Neutrophil (primary cell): ENCODE data around the gene GLE1.
A peak's percentile ranks its signal among the peaks of the same experiment; 100 is the strongest.

ENCODE experiments used
- H3K27ac ChIP-seq: fragments of 200-600 bp; sonication (generic); 2 replicates; pipeline ENCODE4 v1.5.1; 2016; ENCODE audit warnings: mild to moderate bottlenecking, moderate library complexity
- H3K27me3 ChIP-seq: fragments of 200-600 bp; sonication (generic); 2 replicates; pipeline ENCODE4 v1.6.0; 2016; ENCODE audit warnings: mild to moderate bottlenecking
- H3K36me3 ChIP-seq: fragments of 200-600 bp; sonication (generic); 2 replicates; pipeline ENCODE4 v1.5.1; 2017
- H3K4me1 ChIP-seq, 2 experiments: fragments of 200-600 bp in 1 of 2; sonication (generic) in 1 of 2; 1 replicate in 1 of 2; 2 replicates in 1 of 2; pipeline versions ENCODE4 v1.5.1 to v1.6.1; 2013 to 2016; ENCODE audit warnings: low read depth in 1 of 2, low read length in 1 of 2, mild to moderate bottlenecking in 1 of 2, moderate library complexity in 1 of 2; ENCODE audit not compliant: control insufficient read depth in 1 of 2, insufficient read depth in 1 of 2
- H3K4me3 ChIP-seq, 2 experiments: fragments of 200-600 bp in 1 of 2; sonication (generic) in 1 of 2; 1 replicate in 1 of 2; 2 replicates in 1 of 2; pipeline ENCODE4 v1.5.1; 2013 to 2016; ENCODE audit warnings: low read depth in 1 of 2, low read length in 1 of 2, mild to moderate bottlenecking in 1 of 2, moderate library complexity in 1 of 2
- H3K9me3 ChIP-seq: fragments of 200-600 bp; sonication (generic); 2 replicates; pipeline ENCODE4 v1.5.1; 2016
- TF ChIP-seq, protein P1 (sequence below): fragments of 200-600 bp; sonication (generic); IDR thresholded peaks from 2 replicates; pipeline ENCODE4 v1.5.1; 2016; ENCODE audit warnings: antibody characterized with exemption

GLE1 gene

DNA sequence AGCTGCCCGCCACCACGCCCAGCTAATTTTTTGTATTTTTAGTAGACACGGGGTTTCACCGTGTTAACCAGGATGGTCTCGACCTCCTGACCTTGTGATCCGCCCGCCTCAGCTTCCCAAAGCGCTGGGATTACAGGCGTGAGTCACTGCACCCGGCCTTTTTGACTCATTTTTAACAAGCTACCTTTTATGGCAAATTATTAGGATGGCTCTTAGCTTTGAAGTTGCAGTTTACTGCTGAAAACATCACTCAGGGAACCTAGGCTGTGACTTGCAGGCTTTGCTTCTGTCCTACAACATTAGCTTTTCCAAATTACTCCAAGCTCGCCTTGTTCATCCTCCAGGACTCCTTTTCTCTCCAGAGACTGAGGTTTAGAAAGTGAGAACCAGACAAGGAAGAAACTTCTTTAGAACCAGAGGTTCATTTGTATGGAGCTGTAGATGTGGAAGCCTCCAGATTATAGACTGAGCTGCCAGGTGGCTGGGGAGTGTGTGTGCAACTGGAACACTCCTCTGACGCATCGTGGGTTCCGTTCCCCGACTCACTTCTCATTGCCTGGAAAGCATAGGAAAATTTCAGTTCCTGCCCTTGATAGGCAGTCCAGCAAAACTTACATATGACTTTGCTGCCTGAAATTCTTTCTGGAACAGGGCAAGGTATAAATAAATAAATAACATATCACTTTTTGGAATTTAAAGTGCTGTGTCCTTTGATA is 24.1 kb downstream of the GLE1 start:
- no peaks in the 10 kb centered on the region for H3K9me3 ChIP-seq
- peaks cover 96% of the 10 kb centered on the region for H3K36me3 ChIP-seq
- no peak overlapping the region for H3K4me3 ChIP-seq
- no peak overlapping the region for H3K27ac ChIP-seq
- TF ChIP-seq, protein P1, sequence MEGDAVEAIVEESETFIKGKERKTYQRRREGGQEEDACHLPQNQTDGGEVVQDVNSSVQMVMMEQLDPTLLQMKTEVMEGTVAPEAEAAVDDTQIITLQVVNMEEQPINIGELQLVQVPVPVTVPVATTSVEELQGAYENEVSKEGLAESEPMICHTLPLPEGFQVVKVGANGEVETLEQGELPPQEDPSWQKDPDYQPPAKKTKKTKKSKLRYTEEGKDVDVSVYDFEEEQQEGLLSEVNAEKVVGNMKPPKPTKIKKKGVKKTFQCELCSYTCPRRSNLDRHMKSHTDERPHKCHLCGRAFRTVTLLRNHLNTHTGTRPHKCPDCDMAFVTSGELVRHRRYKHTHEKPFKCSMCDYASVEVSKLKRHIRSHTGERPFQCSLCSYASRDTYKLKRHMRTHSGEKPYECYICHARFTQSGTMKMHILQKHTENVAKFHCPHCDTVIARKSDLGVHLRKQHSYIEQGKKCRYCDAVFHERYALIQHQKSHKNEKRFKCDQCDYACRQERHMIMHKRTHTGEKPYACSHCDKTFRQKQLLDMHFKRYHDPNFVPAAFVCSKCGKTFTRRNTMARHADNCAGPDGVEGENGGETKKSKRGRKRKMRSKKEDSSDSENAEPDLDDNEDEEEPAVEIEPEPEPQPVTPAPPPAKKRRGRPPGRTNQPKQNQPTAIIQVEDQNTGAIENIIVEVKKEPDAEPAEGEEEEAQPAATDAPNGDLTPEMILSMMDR, result no peak
- H3K27me3 ChIP-seq, result no peaks in the 10 kb centered on the region
- no peaks in the 10 kb centered on the region for H3K4me1 ChIP-seq

DNA sequence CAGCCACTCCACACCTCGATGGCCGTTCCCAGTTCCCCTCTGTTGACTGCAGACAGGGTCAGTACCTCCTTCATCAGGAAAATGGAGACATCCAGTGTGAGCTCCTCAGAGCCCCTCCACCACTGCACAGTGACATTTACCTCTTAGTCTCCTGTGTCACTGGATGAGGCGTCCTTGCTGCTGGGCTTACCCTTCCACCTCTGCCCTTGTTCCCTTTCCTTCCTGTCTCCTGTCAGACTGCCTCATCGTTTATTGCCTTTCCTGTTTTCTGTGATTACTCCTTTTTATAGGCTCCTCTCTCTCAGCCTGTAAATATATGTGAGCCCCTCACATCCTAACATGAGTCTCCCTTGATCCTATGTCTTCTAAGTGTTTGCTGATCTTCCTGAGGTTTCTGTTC is 24.7 kb downstream of the GLE1 start:
- Histone ChIP-seq H3K27ac (no peak overlapping the region), H3K36me3 (peaks cover 96% of the 10 kb centered on the region), H3K27me3 (no peaks in the 10 kb centered on the region), H3K9me3 (no peaks in the 10 kb centered on the region), H3K4me1 (no peaks in the 10 kb centered on the region), H3K4me3 (no peak overlapping the region)
- TF ChIP-seq, protein P1, result no peak

DNA sequence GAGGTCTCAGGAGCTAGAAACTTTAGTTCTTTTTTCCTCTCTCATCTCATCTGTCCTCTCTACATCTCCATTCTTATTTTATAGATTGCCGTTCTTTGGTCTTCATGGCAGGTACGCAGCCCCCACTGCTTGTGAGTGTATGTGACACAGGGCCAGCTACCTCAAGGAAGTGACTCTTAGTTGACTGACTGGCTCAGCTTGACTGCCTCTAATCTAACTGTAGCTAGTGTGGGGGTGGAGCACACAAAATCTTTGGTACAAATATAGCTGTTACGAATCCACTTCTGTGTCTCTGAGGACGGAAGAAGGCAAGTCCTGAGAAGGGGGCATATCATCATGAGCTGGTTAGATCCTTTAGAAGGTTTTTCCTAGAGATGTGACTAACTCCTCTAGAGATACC is 28.1 kb downstream of the GLE1 start:
- no peaks in the 10 kb centered on the region for H3K9me3 ChIP-seq
- H3K4me3 ChIP-seq, result no peak overlapping the region
- H3K27ac ChIP-seq, result no peak overlapping the region
- H3K4me1 ChIP-seq, result no peaks in the 10 kb centered on the region
- H3K36me3 ChIP-seq, result peaks cover 96% of the 10 kb centered on the region
- TF ChIP-seq, protein P1, result no peak
- no peaks in the 10 kb centered on the region for H3K27me3 ChIP-seq

DNA sequence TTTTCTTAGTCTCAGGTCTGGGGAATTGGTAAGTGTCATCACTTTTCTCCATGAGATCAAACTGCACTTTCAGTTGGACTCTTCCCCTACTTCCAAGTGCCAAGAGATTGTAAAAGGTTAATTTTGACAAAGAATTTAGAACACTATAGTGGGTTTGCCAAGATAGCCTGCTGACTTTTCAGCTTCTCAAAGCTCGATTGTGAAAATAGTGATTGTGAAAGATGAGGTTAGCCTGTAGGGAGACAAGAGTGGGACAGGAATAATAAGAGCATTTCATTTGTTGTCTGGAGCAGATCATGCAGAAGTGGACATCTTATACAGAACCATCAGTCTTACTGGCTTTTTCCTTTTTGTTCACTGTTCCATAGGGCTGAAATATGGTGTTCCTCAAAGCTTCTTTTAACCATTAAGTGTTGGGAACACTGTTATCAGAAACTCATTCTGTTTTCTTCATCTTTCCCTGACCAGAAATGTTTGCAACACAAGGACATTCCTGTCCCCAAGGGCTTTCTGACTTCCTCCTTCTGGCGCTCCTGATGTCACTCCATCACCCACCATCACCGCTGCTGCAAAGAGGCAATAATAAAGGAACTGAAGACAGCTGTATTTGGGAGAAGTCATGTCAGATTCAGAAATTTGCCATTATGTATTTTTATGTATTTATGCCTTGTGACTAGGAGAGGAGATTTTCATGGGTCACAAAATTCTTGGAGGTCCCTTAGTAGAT is 36.3 kb downstream of the GLE1 start:
- Histone ChIP-seq H3K27ac (peak overlapping the region; percentile 50), H3K4me3 (no peak overlapping the region), H3K9me3 (no peaks in the 10 kb centered on the region), H3K4me1 (peaks cover 0 to 10% of the 10 kb centered on the region in 2 experiments), H3K27me3 (no peaks in the 10 kb centered on the region), H3K36me3 (peaks cover 76% of the 10 kb centered on the region)
- TF ChIP-seq, protein P1, result no peak

DNA sequence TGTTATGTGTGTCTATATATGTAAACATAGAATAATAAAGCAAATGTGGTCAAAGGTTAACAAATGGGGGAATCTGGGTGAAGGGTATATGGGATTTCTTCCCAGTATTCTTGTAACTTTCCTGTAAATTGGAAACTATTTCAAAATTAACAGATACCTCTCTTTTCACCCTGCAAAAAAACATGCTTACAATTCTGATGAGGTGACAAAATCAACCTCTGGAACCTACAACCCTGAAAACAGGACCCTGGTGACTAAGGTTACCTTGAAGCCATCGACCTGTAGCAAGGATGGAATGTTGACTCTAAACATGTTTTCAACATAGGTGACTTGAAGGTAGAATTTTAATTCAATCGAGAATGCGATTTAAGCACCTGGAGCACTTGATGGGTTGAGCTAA is 42.0 kb downstream of the GLE1 start:
- H3K4me3 ChIP-seq, result no peak overlapping the region
- TF ChIP-seq, protein P1, result no peak
- no peak overlapping the region for H3K27ac ChIP-seq
- H3K9me3 ChIP-seq, result no peaks in the 10 kb centered on the region
- H3K4me1 ChIP-seq, result peaks cover under 1 to 4% of the 10 kb centered on the region in 2 experiments
- H3K27me3 ChIP-seq, result no peaks in the 10 kb centered on the region
- H3K36me3 ChIP-seq, result peaks cover 19% of the 10 kb centered on the region
